ENCODE data around the gene KRT85.

KRT85 gene

GRCh38 chr12:52392465-52393007, 25.3 kb upstream of the KRT85 start:
- no peak for DNase-seq

- DNase-seq, result no peak
Measured at GRCh38 chr12:52391618-52392002, 24.3 kb upstream of the KRT85 start.

GRCh38 chr12:52390739-52391617, 23.7 kb upstream of the KRT85 start:
- DNase-seq, result no peak

GRCh38 chr12:52389313-52390207, 22.3 kb upstream of the KRT85 start:
- DNase-seq, result no peak

GRCh38 chr12:52387859-52388258, 20.6 kb upstream of the KRT85 start:
- no peak for DNase-seq

DNA sequence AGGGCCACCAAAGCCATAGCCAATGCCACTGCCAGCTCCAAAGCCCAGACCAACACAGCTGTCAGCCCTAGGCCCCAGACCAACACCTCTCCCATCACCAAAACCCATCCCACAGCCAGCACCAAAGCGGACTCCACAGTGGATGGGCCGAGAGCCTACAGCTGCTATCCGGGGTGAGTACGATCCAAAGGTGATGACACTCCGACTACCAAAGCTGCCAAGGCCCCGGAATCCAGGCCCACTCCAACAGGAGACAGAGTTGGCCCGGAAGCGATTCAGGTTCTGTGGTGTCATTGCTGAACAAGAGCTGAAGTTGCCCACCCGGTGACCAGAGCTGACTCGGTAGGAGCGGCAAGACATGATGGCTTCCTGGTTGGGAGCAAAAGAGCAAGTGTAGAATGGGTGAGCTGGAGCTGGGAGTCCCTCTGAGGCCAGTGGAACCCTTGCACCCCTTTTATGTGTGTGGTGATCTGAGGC, 18.0 kb upstream of the KRT85 start, which contains the start of gene KRT84:
Gene KRT84 (minus strand): TSS at position 427 of the 477 bp plus-strand sequence. CDS start 67 bp downstream, at position 360.
- DNase-seq, result no peak

DNA sequence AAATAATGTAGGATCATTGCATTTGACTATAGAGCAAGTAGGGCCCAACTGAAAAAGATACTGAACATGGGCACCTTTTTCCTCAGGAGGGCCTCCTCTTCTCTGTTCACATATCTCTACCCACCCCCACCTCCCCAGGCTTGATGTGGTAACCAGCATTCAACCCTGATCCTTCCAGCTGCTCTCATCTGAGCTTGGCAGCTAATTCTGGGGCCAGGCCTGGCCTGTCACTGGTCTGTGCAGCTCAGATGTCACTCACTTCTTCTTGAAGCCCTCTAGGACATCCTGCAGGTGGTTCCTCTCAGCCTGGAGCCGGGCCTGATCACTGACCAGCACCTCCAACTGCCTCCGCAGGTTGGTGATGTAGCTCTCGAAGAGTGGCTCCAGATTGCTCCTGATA, 16.1 kb upstream of the KRT85 start:
- DNase-seq, result no peak

GRCh38 chr12:52382854-52383253, 15.6 kb upstream of the KRT85 start:
- DNase-seq, result no peak

DNA sequence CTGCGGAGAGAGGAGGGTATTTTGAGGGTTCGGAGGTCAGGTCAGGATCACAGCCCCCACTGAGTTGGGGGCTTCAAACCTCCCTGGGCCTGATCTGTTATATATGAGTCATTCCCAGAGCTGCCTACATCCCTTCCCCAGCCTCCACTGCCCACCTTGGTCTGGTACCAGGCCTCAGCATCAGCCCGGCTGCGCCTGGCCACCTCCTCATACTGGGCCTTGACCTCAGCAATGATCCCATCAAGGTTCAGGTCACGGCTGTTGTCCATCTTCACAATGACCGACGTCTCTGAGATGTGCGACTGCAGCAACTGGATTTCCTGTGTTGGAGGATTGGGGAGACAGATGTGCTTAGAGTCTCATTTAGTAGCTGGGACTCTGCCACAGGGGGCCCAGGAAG, 13.9 kb upstream of the KRT85 start:
- no peak for DNase-seq

DNA sequence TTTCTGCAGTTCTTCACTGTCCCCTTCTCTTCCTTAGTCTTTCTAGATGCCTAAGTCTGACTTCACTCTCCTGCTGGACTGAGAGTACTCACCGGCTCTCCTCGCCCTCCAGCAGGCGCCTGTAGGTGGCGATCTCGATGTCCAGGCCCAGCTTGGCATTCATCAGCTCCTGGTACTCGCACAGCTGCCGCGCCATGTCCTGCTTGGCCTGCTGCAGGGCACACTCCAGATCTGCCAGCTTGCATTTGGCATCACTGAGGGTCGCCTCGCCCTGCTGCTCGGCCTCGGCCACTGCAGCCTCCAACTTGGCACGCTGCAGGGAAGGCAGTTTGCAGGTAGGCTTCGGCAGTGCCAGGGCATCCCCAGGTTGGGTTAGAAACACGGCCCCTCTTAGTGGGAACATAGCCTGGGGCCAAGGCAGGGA, 13.0 kb upstream of the KRT85 start:
- DNase-seq, result no peak

DNA sequence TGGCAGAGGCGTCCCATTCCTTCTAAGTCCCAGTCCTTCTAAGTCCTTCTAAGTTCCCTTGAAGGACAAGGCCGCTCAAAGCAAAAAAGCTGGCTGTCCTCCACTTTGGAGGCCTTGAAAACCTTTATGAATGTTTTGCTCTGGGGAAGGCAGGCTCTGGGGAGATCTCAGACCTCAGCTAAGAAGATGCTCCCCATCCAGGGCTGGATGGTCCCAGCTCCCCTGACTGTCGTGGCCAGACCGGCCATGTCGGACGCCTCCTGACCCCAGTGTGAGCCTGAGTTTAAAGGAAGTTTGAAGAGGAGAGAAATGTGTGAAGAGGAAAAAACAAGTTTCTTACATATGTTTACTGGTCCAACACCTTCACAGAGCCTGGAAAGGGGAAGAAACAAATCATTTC, 12.3 kb upstream of the KRT85 start:
- no peak for DNase-seq

DNA sequence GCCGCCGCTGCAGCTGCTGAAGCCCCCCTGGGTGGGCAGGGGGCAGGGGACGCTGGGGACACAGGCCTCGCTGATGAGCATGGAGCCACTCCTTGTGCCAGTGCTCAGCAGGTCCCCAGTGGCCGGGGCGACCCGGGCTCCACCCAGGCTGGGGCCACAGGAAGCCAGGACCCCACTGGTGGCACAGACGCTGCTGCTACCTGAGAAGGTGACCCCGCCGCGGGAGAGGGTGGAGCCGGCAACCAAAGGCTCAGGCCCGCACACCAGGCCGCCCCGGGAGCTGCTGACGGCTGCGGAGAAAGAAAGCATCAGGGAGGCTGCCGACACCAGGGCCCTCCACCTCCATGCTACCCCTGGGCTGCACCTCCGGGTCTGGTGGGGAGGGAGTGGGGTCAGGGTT, 10.8 kb upstream of the KRT85 start:
- DNase-seq, result no peak

DNA sequence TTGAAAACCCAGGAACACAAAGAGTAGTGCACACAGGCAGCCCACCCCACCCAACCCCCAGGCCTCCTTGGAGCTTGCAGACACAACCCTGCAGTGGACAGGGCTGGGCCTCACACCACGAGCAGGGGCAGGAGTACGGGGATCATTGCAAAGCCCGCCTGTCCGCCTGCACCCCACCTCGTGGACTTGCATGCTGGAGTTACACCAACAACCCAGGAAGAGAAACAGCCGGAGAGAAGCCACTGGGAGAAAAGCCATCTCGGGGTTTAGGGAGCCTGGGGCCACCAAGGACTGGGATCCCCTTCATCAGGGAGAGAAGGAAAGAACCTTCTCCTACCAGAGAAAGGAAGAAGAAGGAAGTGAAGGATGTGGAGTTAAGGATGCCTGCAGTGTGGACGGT, 10.0 kb upstream of the KRT85 start:
- no peak for DNase-seq

GRCh38 chr12:52372216-52373154, 5.2 kb upstream of the KRT85 start:
- DNase-seq, result peak; percentile 14

DNA sequence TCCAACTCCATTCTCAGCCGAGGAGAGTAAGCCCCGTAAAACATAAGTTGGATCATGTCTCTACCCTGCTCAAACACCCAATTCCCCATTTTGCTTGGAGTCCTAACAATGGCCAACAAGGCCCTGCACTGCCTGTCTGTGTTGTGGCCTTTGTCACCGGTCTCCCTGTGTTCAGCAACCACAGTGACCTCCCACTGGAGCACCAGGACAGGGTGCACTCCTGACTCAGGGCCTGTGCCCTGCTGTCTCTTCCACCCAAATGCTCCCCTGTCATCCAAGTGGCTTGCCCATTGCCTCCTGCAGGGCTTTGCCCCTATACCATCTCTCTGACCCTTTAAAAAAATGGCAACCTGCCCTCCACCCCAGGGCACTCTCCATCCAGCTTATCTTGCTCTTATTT, 4.4 kb upstream of the KRT85 start:
- DNase-seq, result no peak

- DNase-seq, result no peak
Measured at GRCh38 chr12:52370926-52371608, 3.8 kb upstream of the KRT85 start.

DNA sequence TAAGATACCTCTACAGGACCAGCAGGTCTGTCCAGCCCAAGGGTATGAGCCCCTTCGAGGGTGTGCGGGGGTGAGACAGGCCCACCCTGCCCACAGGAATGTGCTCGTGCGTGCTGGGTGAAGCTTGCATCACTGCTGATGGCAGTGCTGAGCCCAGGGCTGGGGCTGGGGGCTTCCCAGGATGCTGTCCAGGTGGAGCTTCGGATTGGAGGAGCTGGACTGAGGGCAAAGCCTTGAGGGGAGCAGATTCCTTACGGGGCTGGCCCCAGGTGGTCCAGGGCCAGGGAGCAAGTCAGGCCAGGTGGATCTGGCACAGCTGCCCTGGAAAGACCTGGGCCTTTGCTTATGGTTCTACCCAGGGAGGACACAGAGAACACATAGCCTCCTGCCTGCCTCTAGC, 2.5 kb upstream of the KRT85 start:
- no peak for DNase-seq

DNA sequence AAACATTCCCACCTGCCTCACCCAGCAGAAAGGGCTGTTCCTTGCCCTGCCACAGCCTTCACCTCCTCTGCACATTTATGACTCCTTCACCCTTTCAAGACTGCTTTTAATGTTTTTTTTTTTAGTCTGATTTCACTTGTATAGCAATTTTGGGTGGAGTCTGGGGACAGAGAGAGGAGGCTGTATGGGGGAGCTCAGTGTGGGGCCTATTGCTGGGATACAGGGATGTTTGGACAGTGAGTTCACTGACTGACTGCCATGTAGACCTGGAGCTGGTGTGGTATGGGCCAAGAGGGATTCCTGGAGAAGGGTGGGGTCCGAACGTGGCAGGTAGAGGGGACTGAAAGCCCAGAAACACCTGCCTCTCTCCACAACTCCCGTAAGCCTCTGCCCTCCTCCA, 1.9 kb upstream of the KRT85 start:
- no peak for DNase-seq

GRCh38 chr12:52368508-52368907, 1.2 kb upstream of the KRT85 start:
- no peak for DNase-seq

DNA sequence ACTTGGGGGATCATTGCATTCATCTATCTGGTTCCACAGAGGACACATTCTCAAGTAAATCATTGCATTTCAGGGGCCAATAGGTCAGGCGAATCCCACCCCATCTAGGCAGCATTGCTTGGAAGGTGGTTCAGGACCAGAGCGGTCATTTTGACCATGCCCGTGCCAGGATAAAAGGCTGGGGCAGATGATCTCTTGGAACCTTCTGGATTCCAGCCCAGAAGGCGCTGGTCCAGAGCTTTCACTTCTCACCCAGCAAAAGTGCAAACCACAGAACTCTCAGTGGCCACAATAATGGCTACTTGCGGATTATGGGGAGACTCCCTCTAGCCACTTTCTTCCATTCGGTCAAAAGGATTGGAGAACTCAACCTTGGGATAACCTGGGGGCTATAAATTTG, 595 bp upstream of the KRT85 start:
- DNase-seq, result no peak

DNA sequence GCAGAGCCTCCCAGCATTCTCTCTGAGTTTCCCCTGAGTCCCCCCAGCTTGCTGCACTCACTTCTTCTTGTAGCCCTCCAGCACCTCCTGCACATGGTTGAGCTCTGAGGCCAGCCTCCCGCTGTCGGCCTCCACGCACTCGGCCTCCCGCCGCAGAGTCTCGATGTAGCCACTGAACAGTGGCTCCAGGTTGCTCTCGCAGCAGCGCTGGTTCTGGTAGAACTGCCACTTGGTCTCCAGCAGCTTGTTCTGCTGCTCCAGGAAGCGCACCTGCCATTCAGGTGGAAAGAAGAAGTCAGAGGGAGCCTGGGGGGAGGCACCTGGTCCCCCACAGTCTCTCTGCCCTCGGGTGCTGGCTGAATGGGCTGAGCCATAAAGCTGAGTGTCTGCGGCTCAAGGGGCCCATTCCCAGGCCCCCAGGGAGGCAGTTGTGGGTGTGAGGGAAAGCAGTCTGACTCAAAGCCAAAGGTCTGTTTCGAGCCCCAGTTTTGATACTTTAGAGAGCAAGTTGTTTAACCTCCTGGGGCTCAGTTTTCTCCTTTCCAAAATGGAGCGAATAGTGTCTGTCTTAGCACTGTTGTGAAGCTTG, 2.3 kb downstream of the KRT85 start:
- no peak for DNase-seq

Measured in activated T-cell treated with anti-CD3 and anti-CD28 coated beads for 4 hours (primary cell).